Measurements from ENCODE around the gene RAD51B.

RAD51B gene

GRCh38 chr14:68632054-68632895, 812.7 kb downstream of the RAD51B start:
- no peak for FAIRE-seq

GRCh38 chr14:68633131-68633991, 813.8 kb downstream of the RAD51B start:
- no peak for FAIRE-seq

GRCh38 chr14:68634332-68634731, 814.8 kb downstream of the RAD51B start:
- FAIRE-seq: no peak

GRCh38 chr14:68634874-68635595, 815.5 kb downstream of the RAD51B start:
- no peak for FAIRE-seq

- FAIRE-seq: no peak
These were observed 817.0 kb downstream of the RAD51B start for GRCh38 chr14:68636597-68636996.

- FAIRE-seq: no peak
These were observed 817.8 kb downstream of the RAD51B start for GRCh38 chr14:68637106-68638021.

GRCh38 chr14:68638141-68638999, 818.8 kb downstream of the RAD51B start:
- no peak for FAIRE-seq

- no peak for FAIRE-seq
These were observed 819.6 kb downstream of the RAD51B start for GRCh38 chr14:68639000-68639757.

- no peak for FAIRE-seq
These were observed 820.4 kb downstream of the RAD51B start for GRCh38 chr14:68639758-68640574.

GRCh38 chr14:68643673-68644072, 824.1 kb downstream of the RAD51B start:
- no peak for FAIRE-seq

- FAIRE-seq: no peak
These were observed 824.5 kb downstream of the RAD51B start for GRCh38 chr14:68644101-68644500.

GRCh38 chr14:68645371-68645770, 825.8 kb downstream of the RAD51B start:
- FAIRE-seq: no peak

GRCh38 chr14:68649476-68650189, 830.1 kb downstream of the RAD51B start:
- no peak for FAIRE-seq

- no peak for FAIRE-seq
These were observed 830.9 kb downstream of the RAD51B start for GRCh38 chr14:68650404-68650994.

GRCh38 chr14:68651075-68651474, 831.5 kb downstream of the RAD51B start:
- FAIRE-seq: no peak

- no peak for FAIRE-seq
These were observed 832.3 kb downstream of the RAD51B start for GRCh38 chr14:68651652-68652432.

GRCh38 chr14:68652433-68652690, 832.8 kb downstream of the RAD51B start:
- no peak for FAIRE-seq

GRCh38 chr14:68653108-68653507, 833.5 kb downstream of the RAD51B start:
- FAIRE-seq: no peak
